HG03045 (cell line): ENCODE measurements around the gene IRF2BP2.

ENCODE experiments used
- ATAC-seq: cut with Tn5 transposase; IDR thresholded peaks from one replicate; pipeline ENCODE4 v1.9.1; 2021; ENCODE audit warnings: mild to moderate bottlenecking, moderate library complexity; ENCODE audit not compliant: unreplicated experiment

The IRF2BP2 gene

GRCh38 chr1:234559902-234560676, 49.9 kb downstream of the IRF2BP2 start:
- no peak for ATAC-seq

- ATAC-seq: no peak
Measured at GRCh38 chr1:234559152-234559901, 50.7 kb downstream of the IRF2BP2 start.

GRCh38 chr1:234558330-234558836, 51.6 kb downstream of the IRF2BP2 start:
- ATAC-seq: no peak

- ATAC-seq: no peak
Measured at GRCh38 chr1:234556245-234556943, 53.6 kb downstream of the IRF2BP2 start.

- ATAC-seq: no peak
Measured at GRCh38 chr1:234555390-234556024, 54.5 kb downstream of the IRF2BP2 start.

- ATAC-seq: no peak
Measured at GRCh38 chr1:234554698-234555311, 55.2 kb downstream of the IRF2BP2 start.
